Fibroblast of peridontal ligament (primary cell): ENCODE data around the gene FAM32A.

ENCODE experiments used
- DNase-seq: peaks from one replicate; pipeline ENCODE4 v3.0.0-alpha.2; 2010; ENCODE audit errors: extremely low read depth

The FAM32A gene

DNA sequence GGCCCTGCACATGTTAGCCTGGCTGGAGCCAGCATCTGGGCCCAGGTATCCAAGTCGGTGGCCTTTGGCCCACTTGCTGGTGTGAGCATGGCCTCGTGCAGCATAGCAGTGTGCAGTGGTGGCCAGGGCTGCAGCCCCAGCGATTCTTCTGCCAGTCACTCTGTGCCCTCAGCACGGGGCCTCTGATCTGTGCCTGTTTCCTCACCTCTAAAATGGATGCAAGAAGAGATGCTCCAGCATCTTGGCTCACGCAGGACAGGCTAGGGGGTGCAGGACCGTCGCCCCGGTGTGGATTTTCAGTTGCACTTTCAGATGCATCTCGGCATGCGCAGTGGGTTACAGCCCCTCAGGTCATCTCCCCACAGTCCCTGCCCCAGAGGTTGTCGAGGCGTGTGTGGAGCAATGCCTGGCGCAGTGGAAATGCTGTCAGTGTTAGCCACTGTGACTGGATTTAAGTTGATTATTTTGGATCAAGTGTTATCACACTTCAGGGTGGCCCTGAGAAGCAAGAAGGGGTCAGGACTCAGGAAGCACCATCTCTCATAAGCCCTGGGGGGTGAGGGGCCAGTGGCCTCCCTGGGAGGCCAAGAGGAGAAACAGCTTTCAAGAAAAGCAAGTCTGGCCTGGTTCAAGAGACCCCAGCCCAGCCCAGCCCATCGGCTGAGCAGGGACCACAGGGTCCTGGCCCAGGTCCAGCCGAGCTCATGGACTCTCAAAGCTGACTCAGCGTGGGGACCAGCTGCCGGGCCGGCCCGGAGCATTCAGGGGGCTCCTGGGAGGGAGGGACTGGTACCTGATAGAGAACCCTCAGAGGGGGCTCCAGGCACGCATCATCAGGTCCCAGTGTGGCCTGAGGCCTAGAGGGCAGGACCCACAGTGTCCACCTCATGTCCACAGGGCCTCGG lies 40.3 kb downstream of the FAM32A start:
- DNase-seq, result no peak

DNA sequence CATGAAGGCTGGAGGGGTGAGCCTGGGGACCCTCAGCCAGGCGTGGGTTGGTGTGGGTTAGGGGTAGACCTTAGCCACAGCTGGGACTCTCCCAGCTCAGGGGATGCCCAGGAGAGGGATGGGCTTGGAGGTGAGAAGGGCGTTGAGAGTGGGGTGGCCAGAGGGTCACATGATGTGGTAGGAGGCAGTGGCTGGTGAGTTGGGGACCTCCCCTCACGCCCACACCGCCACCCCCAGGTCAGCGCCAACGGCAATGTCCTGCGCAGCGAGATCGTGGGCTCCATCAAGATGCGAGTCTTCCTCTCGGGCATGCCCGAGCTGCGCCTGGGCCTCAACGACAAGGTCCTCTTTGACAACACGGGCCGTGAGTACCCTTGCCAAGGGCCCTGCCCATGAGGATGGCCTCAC lies 41.0 kb downstream of the FAM32A start:
- DNase-seq, result no peak

DNA sequence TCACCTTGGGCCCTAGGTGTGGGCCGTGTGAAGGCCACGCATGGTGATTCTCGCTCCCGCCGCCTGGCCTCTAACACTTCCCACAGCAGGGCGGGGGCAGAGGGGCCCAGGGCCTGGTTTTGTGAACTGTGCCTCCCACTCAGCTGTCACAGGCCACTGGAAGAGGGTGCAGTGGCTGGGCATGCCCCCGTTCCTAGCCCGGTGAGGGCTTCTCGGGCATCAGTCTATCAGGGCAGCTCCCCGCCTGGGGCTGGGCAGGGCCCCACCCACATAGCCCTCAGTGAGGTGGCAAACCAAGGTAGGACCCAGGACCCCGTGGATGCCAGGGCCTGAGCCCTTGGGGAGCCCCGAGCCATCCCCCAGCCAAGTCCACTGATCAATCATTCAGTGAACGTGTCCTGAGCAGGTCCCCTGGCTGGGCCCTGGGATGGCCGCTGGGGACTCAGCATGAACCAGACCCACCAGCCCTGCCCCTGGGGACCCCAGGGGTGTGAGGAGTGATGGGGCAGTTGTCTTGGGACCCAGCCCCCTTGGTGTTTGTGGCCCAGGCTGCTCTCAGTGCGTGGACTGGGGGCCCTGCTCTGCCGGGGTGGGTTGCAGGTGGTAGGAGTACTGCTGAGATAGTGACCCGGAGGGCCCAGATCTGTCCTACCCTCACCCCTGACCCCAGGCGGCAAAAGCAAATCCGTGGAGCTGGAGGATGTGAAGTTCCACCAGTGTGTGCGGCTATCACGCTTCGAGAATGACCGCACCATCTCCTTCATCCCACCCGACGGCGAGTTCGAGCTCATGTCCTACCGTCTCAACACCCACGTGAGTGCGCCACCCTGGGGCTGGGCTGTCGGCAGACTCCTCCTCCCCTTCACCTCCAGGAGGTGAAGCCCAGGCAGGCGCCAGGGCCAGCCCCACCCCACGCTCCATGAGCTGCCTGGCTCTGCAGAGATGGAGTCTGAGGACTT lies 41.9 kb downstream of the FAM32A start:
- DNase-seq, result no peak

DNA sequence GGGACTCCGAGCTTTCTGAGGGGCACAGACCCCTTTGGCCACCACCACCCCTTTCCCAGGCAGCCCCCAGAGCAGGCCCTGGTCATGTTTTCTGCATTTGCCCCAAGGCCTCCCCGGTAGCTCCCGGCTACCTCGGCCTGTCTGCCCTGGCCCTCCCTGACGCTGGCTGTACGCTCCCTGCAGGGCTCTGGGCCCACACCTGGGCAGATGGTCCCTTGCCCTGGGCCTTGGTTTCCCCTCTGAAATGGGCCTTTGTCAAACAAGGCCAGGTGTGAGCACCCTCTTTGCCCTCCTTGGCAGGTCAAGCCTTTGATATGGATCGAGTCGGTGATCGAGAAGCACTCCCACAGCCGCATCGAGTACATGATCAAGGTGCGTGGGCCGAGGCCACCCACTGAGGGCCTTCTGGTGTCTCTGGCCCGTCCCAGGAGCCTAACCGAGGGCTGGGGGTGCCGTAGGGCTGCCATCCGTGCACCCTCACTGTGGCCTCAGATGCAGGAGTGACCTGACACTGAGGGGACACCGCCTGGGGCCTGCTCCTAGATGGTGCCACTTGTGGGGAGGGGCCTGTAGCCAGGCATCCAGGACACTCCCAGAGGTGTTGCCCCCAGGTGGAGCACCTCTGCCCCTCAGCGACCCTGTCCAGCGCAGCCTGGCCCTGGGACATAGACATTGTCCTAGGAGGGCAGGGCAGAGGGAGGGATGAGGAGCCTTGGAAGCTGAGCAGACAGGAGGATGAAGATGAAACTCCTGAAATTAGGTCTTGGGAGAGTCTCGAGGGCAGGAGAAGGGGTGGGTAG lies 42.8 kb downstream of the FAM32A start:
- DNase-seq, result no peak

DNA sequence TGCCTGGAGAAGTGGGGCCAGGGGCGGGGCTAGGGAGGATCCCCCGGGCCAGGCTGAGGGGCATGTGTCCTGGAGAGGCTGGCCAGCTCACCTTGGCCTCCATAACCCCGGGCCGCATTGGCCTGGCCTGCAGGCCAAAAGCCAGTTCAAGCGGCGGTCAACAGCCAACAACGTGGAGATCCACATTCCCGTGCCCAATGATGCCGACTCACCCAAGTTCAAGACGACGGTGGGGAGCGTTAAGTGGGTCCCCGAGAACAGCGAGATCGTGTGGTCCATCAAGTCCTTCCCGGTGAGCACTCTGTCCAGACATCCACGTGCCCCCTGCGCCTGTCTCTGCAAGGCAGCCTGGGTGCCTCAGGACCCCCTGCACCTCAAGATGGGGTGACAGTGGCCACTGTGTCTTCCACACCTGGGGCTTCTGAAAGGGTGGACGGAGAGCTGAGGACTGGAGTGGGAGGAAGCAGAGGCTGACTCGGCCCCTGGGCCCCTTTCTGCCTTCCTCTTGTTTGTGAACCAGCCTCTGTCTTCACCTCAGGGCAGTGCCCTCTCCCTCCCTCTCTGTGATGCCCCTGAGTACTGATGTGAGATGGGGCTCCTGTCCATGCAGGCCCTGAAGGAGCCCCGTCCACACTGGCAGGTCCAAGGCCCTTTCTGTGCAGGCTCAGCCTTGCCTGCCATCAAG lies 43.6 kb downstream of the FAM32A start:
- no peak for DNase-seq

DNA sequence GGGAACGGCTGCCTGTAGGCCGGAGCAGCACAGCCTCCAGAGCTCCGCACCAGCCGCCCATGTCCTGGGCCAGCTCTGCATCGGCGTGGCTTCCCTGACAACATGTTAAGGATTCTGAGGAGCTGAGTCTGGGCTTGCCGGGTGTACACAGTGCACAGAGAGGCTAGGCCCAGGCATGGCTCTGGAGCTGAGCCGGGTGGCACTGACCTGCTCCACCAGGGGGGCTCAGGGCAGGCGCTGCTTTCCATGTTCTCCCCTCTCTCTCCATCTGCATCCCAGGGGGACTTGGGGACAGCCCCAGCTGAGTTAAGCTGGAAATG lies 44.1 kb downstream of the FAM32A start:
- no peak for DNase-seq

DNA sequence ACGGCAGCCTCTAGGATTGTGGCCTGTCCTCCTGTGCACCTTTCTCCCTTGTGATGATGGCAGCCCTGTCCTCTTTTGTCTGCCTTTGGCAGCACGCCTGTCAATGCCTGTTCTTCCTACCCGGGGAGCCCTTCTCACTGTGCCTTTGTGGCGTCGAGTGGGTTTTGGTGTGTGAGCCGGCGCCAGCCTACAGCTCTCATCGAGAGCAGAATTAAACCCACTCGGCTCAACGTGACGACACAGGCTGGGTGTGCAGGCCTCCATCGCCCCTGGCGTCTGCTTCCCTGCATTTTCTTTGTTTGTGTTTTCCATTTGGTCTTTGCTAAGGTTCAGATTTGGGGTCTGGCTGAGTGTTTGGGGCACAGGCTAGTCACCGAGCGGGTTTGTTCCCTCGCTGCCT lies 46.9 kb downstream of the FAM32A start:
- no peak for DNase-seq

DNA sequence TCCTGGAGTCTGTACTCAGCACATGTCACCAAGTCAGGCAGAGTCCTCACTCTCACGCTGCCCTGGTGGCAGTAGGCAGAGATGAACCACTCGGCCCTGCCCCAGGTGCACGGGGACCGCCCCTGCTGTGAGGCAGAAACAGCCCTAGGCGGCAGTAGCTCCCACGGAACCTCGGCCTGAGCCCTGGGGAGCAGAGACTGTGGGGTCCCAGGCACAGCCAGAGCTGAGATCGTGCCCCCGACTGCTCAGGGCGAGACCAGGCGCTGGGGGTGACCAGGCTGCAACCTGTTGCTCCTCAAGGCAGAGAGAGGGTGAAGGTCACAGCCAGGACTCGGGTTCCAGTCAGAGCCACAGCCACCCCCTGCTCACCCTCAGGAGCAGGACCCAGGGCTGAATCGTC lies 47.4 kb downstream of the FAM32A start:
- DNase-seq, result no peak

DNA sequence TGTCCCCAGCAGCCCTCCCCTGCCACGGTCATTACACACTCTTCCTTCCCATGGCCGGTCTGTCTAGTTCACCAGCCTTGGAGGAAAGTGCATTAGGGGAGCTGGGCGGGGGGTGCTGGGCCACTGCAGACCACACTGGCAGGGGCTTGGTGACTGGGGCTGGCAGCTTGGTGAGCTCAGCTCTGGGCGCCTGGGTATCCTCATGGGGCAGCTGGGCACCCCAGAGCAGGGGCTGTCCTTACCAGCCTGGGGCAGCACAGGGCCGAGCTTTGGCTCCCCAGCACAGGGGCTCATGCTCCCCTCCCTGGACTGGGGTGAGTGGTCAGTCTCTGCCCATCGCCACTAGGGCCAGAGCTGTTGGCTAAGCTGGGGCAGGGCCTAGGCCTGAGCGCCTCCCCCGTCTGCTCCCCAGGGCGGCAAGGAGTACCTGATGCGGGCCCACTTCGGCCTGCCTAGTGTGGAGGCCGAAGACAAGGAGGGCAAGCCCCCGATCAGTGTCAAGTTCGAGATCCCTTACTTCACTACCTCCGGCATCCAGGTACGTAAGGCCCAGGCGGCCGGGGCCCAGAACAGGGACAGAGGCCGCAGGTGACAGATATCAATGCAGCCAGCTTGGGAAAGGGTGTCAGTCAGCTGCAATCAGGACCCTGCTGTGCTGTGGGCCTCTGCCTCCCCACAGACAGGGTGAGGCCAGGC lies 48.0 kb downstream of the FAM32A start:
- DNase-seq, result no peak

DNA sequence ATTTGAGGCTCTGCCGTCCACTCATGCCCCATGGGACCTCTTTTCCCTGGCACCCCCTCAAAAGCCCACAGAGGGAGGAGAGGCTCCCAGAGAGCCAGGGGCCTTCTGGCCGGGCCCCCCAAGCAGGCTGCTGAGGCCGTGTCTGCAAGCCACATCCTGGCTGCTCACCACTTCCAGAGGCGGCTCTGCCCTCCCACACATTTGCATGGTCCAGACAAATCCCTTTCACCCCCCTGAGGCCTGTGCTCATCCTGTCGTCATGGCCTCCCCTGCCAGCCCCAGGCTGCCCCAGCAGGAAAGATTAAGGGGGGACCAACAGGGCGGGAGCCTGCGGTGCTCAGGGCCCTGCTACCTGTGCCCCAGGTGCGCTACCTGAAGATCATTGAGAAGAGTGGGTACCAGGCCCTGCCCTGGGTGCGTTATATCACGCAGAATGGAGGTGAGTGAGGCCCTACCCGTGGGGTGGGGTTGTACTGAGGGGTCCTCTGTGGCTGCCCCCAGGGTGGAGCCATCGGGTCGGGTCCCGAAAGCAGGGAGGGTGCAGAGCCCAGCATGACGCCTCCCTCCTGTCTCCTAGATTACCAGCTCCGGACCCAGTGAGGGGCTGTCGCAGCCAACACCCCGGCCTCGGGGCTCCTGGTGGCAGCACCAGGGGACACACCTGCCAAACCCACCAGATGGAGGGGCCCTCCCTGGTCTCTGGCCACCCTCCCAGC lies 48.8 kb downstream of the FAM32A start:
- no peak for DNase-seq

DNA sequence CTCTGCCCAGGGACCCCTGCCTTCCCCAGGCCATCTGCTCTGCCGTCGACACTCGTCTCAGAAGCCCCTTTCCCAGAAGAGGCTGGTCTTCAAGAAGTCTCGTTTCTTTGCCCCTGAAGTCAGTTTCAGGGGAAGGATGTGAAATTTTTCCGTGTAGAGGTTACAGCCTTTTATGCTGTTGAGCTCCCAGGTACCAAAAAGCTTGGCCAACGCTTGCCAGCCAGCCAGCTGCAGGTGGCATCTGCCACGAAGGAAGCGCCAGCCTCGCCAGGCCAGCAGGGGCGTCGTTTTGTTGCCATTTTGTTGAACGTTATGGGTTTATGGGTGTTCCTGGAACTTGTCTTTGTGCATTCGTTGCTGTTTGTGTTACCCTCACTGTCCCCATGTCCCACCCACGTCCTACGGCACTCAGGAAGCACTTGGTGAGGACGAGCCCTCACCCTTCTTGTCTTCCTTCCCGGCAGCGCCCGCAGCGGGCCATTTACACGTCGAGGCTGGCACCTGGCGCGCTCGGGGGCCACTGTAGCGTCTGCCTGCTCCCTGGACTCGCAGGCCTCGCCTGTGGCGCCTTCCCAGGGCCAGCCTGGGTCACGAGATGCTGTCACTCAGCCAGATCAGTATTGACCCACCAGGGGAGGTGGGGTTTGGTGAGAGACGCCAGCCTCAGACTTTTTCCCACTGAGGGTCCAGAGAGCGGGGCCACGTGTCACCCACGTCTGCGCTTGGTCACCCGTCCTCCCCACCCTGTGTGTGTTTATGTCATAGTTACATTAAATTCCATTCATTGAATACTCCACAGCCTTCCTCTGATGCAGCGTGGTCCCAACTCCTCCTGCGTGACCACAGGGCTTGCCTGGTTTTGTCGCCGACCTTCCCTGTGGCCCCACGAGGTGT lies 49.6 kb downstream of the FAM32A start:
- DNase-seq, result no peak

DNA sequence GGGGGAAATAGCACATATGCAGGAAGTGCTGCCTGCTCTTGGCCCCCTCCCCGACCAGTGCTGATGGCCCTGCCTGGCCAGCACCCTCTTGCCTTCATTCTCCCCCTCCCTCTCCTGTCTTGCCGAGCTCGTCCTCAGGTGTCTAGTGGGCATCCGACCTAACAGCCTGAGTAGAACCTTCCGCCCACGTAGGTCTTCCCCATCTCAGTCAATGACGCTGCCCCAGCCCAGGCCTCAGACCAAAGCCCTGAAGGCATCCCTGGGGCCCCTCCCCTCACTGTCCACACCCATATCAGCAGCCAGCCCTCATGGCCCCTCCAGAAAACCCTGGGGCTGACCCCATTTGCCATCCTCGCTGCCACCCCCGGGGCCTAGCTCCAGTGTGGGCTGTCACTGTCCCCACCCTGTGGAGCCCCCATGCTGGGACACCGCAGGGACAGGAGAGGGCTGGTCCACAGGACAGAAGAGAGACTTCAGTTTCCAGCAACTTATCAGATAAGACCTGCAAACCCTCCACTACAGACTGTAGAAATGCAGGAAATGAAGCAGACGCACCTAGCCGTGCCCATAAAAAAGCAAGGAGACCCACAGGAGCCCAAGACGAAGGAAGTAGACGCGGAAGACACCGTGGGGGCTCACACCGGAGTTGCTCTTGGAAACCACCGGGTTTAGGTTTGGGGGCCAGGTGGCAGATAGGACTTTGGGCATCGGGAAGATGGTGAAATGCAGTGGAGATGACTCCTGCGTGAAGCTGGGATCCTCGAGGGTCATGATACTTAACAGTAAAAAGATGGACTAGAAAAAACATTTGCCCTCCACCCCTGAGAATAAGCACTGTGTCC lies 50.8 kb downstream of the FAM32A start:
- DNase-seq, result no peak
